HCT116 (cell line): Measurements from ENCODE around the gene PDK2.

Experiments
- POLR2A ChIP-seq: IDR thresholded peaks from 2 replicates; pipeline ENCODE4 v1.7.0; 2011; ENCODE audit warnings: borderline replicate concordance; ENCODE audit not compliant: insufficient read depth, insufficient read length; ENCODE audit errors: extremely low read depth
- ZFX ChIP-seq: fragments of 450-650 bp; IDR thresholded peaks from 2 replicates; pipeline ENCODE4 v1.6.1; 2017

DNA sequence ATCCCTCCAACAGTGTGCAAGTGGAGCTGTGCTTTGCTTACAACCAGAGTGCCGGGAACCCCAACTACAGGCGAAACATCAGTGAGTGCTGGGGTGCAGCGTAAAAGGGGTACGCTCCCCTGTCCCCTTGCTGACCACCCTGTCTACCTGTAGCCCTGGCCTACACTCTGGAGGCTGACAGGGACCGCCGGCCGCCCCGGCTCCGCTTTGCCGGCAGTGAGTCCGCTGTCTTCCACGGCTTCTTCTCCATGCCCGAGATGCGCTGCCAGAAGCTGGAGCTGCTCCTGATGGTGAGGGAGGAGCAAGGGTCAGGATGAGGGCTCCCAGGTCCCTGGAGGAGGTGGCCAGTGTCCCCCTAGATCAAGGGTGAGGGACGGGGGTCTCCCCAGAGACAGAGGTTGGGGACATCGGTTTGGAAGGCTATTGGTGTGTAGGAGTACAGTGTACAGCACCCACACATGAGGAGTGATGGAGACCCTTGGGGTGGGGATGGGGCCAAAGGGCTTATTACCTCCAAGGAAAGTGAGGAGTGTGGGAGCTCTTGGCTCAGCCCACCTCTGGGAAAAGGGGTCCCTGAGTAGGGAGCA lies 19.6 kb upstream of the PDK2 start:
- no peak for TF ChIP-seq POLR2A
- no peak for TF ChIP-seq ZFX
